ENCODE results near the gene BSG. TPM values are rescaled to one million over a fixed set of nuclear protein-coding genes. Genes with fewer than 3 reads are reported as not detected.

BSG gene
- total and polyA plus RNA-seq, 9 of the 15 experiments (the other 6 are each of a cell fraction or from before 2014, with no cell fraction given): 4.6 to 495 (median 187) TPM

GRCh38 chr19:613732-614567 lies 41.6 kb downstream of the BSG start:
- no peaks in the 10 kb centered on the region for H3K9me3 ChIP-seq (replicated peaks; ENCODE audit: control insufficient read depth, insufficient read depth, low read depth, low read length)
- H3K27ac ChIP-seq (ENCODE audit: extremely low read depth, low read depth, low read length): no peak overlapping the region
- H3K9me1 ChIP-seq (ENCODE audit: control insufficient read depth, insufficient read depth, low read length): no peaks in the 10 kb centered on the region
- H3K4me2 ChIP-seq (ENCODE audit: insufficient read depth, low read length): no peak overlapping the region
- 89% methylated on average over 32 of the region's 54 CpGs for WGBS (ENCODE audit: insufficient coverage, low coverage, missing lambda C conversion rate)
- FAIRE-seq: no peak
- in situ Hi-C loops (cut with MboI) (no loop called here), intact Hi-C loops (cut with micrococcal nuclease) (no loop called here)
- DNase-seq (ENCODE audit: extremely low read depth in 1 of 4, low spot score in 3 of 4): no peak
- TF ChIP-seq NFRKB (IDR thresholded peaks at IDR 0.05; ENCODE audit: low read depth): no peak
- no peak for TF ChIP-seq CHD1 (IDR thresholded peaks at IDR 0.05; ENCODE audit: low read length)
- TF ChIP-seq CREM (IDR thresholded peaks at IDR 0.05; ENCODE audit: low read depth): no peak
- TF ChIP-seq ZNF3 (CRISPR knock-in tag; IDR thresholded peaks at IDR 0.05): no peak
- TF ChIP-seq RBM14 (IDR thresholded peaks at IDR 0.05; ENCODE audit: borderline replicate concordance, insufficient read depth, low read depth, low read length): no peak
- TF ChIP-seq, protein P1, sequence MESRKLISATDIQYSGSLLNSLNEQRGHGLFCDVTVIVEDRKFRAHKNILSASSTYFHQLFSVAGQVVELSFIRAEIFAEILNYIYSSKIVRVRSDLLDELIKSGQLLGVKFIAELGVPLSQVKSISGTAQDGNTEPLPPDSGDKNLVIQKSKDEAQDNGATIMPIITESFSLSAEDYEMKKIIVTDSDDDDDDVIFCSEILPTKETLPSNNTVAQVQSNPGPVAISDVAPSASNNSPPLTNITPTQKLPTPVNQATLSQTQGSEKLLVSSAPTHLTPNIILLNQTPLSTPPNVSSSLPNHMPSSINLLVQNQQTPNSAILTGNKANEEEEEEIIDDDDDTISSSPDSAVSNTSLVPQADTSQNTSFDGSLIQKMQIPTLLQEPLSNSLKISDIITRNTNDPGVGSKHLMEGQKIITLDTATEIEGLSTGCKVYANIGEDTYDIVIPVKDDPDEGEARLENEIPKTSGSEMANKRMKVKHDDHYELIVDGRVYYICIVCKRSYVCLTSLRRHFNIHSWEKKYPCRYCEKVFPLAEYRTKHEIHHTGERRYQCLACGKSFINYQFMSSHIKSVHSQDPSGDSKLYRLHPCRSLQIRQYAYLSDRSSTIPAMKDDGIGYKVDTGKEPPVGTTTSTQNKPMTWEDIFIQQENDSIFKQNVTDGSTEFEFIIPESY (CRISPR knock-in tag; IDR thresholded peaks at IDR 0.05): peak; percentile 82; the same call in 1 of the 2 replicates
- TF ChIP-seq SIRT6 (IDR thresholded peaks at IDR 0.05; ENCODE audit: low read depth, low read length): no peak
- TF ChIP-seq HDAC2 (IDR thresholded peaks at IDR 0.05): no peak
- H3K27me3 ChIP-seq (ENCODE audit: control insufficient read depth in 2 of 2, insufficient read depth in 2 of 2, low read length in 2 of 2): no peaks in the 10 kb centered on the region
- H3K36me3 ChIP-seq (ENCODE audit: control insufficient read depth, insufficient read depth, low read length): peaks cover 48% of the 10 kb centered on the region; the same call in 2 of the 3 replicates
- H3K9ac ChIP-seq (ENCODE audit: insufficient read depth in 1 of 2, low read depth in 2 of 2, low read length in 2 of 2): no peak overlapping the region
- ChIA-PET CTCF (ENCODE audit: low intra/inter-chr PET ratio) (no interaction called here), POLR2A (interaction anchor here (0.6 kb wide), 1 partner anchor 81 kb away, joined by 3 read pairs; no protein-coding TSS in a partner anchor)
- no peak for ATAC-seq
- H3K4me3 ChIP-seq: no peak overlapping the region
- peaks cover 17 to 40% of the 10 kb centered on the region in 2 experiments for H3K4me1 ChIP-seq (replicated peaks in 1 of 2; ENCODE audit: control insufficient read depth in 2 of 2, insufficient read depth in 2 of 2, low read length in 2 of 2)
- no TSS peak for BruUV-seq (replicated peaks)
- H2AFZ ChIP-seq (ENCODE audit: low read depth, low read length): no peak overlapping the region
- no peaks in the 10 kb centered on the region for H3K79me2 ChIP-seq (ENCODE audit: control insufficient read depth, insufficient read depth, low read length)
- no peaks in the 10 kb centered on the region for H4K20me1 ChIP-seq (replicated peaks; ENCODE audit: control insufficient read depth, insufficient read depth, low read length)
